Urinary bladder (tissue), 4 donors: Measurements from ENCODE around the gene FBF1. TPM values are rescaled to one million over a fixed set of nuclear protein-coding genes. Genes with fewer than 3 reads are reported as not detected.
"Not testable (repeated sequence)": the region's sequence is repeated elsewhere in the genome, so short reads cannot be mapped to it uniquely, and the experiment has no call there.

Experiments used
- DNase-seq: peaks from one replicate; pipeline ENCODE4 v3.0.0-alpha.2; 2015; ENCODE audit errors: extremely low spot score
- H3K27ac ChIP-seq: one replicate; pipeline ENCODE4 v1.5.1; 2013; ENCODE audit warnings: low read depth, mild to moderate bottlenecking, moderate library complexity
- H3K36me3 ChIP-seq: one replicate; pipeline ENCODE4 v1.6.1; 2013; ENCODE audit warnings: mild to moderate bottlenecking, moderate library complexity; ENCODE audit not compliant: insufficient read depth
- H3K4me1 ChIP-seq: one replicate; pipeline ENCODE4 v1.6.1; 2013; ENCODE audit warnings: mild to moderate bottlenecking, moderate library complexity; ENCODE audit not compliant: insufficient read depth
- H3K4me3 ChIP-seq: one replicate; pipeline ENCODE4 v1.5.1; 2013; ENCODE audit warnings: low read depth, low read length
- WGBS: extraction: QIAGEN DNeasy Blood & Tissue Kit; methylation state at CpG from one replicate; pipeline ENCODE4 v1.1.7; 2013; 5-methylcytosine and 5-hydroxymethylcytosine counted together
- polyA plus RNA-seq: library from polyadenylated mRNA; stranded (reverse); fragments of 200-250 nt; gene quantifications from one replicate; pipeline ENCODE4 v1.2.3, GENCODE V29; 2013
- total RNA-seq: library from RNA; depleted of rRNA; stranded (reverse); fragments of >200 nt; gene quantifications from one replicate; pipeline ENCODE4 v1.2.3, GENCODE V29; 2014
- donor health status: healthy with polysubstance abuse.
- donor health status: healthy.

FBF1 gene
- total and polyA plus RNA-seq, 2 donors, result 7.9 to 10.7 TPM

- WGBS, result 94% methylated on average over 6 of the region's 6 CpGs
- H3K4me1 ChIP-seq, H3K4me3 ChIP-seq, DNase-seq, H3K27ac ChIP-seq, H3K36me3 ChIP-seq: not testable (repeated sequence)
Measured at GRCh38 chr17:75975187-75975586, 34.3 kb upstream of the FBF1 start.

- H3K27ac ChIP-seq, result no peak overlapping the region
- WGBS, result 87% methylated on average over 7 of the region's 7 CpGs
- H3K4me3 ChIP-seq, result no peak overlapping the region
- peaks cover 4% of the 10 kb centered on the region for H3K36me3 ChIP-seq
- H3K4me1 ChIP-seq, result no peaks in the 10 kb centered on the region
- DNase-seq, result no peak
Measured at GRCh38 chr17:75970626-75971025, 29.8 kb upstream of the FBF1 start.

- peaks cover 4% of the 10 kb centered on the region for H3K36me3 ChIP-seq
- H3K4me3 ChIP-seq, result no peak overlapping the region
- H3K4me1 ChIP-seq, result no peaks in the 10 kb centered on the region
- WGBS, result 62% methylated on average over 4 of the region's 4 CpGs
- no peak for DNase-seq
- H3K27ac ChIP-seq, result no peak overlapping the region
Measured at GRCh38 chr17:75970011-75970523, 29.2 kb upstream of the FBF1 start.

DNA sequence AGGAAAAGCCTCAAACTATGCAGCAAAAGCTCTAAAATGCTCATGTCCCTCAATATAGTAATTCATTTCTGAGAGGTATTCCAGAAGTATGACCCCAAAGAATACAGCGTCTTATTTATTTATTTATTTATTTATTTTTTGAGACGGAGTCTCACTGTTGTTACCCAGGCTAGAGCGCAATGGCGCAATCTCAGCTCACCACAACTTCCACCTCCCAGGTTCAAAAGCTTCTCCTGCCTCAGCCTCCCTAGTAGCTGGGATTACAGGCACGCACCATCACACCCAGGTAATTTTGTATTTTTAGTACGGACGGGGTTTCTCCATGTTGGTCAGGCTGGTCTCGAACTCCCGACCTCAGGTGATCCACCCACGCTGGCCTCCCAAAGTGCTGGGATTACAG lies 28.2 kb upstream of the FBF1 start:
- not testable (repeated sequence) for DNase-seq, H3K4me1 ChIP-seq, H3K36me3 ChIP-seq, H3K27ac ChIP-seq, H3K4me3 ChIP-seq
- 94% methylated on average over 10 of the region's 10 CpGs for WGBS

- WGBS, result 81% methylated on average over 6 of the region's 6 CpGs
- Histone ChIP-seq H3K36me3 (peaks cover 1% of the 10 kb centered on the region), H3K4me3 (no peak overlapping the region), H3K27ac (peak overlapping the region; percentile 60), H3K4me1 (no peaks in the 10 kb centered on the region)
- DNase-seq, result no peak
Measured at GRCh38 chr17:75965468-75965867, 24.6 kb upstream of the FBF1 start.

- Histone ChIP-seq H3K4me1 (no peaks in the 10 kb centered on the region), H3K27ac (no peak overlapping the region), H3K4me3 (no peak overlapping the region), H3K36me3 (no peaks in the 10 kb centered on the region)
- 95% methylated on average over 11 of the region's 11 CpGs for WGBS
- DNase-seq, result no peak
Measured at GRCh38 chr17:75959839-75960511, 19.1 kb upstream of the FBF1 start.

DNA sequence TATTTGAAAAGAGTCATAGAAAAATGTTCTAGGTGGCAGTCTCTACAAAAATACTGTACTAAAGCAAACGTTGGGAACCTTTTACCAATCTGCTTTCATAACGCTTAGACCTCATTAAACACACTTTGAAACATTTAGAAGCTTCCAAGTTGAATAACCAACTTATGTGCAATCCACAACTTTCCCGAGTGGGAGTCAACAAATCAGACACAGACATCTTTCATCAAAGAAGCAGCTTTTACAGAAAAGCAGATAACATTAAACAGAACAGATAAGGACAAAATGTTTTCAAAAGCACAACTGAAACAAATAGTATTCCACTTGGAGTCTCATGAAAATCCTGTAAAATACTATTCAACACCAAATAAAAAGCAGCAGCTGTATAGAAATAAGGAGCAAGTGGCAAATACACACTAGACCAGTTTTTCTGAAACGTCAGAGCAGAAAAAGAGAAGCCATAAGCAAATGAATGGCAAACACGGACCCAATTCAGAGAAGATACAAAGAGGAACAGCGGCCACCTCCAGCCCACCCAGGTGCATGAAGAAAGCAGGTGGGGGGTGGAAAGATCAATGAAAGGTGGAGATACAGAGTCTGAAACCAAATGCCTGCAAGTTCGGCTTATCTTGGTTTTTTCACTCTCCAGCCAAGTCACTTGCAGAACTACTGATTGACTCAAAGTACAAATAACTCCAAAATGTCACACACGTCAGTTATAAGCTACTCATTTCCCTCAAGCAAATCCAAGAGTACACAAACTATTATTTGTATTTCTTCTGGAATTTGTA lies 18.4 kb upstream of the FBF1 start:
- Histone ChIP-seq H3K36me3 (no peaks in the 10 kb centered on the region), H3K4me3 (no peak overlapping the region), H3K4me1 (no peaks in the 10 kb centered on the region), H3K27ac (peak overlapping the region; percentile 18)
- DNase-seq, result no peak
- WGBS, result 60% methylated on average over 8 of the region's 8 CpGs

DNA sequence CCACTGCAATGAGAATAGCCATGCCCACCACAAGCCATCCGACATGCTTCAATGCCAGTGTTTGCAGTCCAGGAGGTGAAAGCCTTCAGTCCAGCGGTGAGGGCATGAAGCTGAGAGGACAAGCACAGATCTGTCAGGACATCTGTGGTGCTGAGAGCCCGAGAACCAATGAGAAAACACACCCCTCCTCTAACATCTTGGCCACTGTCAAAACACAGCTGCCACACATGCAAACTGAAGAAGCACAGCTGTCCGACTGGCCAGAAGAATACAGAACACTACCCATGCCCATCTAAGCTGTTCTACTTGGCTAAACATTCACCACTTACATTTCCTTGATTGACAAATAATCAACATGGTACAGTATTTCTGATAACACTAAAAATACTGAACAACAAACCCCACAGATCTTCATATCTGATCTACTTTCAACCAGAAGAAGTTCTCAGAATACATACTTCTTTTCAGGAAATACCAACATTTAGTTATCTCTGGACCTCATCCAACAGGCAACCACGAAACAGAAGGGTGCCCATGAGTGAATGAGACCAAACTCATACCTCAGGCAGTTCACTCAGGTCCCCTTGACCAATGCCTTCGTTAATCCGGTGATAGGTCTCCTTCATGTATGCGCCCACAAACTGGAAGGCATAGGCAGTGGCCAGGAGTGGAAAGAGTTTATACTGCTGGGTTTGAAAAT lies 10.2 kb upstream of the FBF1 start:
- no peaks in the 10 kb centered on the region for H3K4me1 ChIP-seq
- H3K36me3 ChIP-seq, result peaks cover 9% of the 10 kb centered on the region
- 75% methylated on average over 8 of the region's 8 CpGs for WGBS
- DNase-seq, result no peak
- no peak overlapping the region for H3K4me3 ChIP-seq
- no peak overlapping the region for H3K27ac ChIP-seq

DNA sequence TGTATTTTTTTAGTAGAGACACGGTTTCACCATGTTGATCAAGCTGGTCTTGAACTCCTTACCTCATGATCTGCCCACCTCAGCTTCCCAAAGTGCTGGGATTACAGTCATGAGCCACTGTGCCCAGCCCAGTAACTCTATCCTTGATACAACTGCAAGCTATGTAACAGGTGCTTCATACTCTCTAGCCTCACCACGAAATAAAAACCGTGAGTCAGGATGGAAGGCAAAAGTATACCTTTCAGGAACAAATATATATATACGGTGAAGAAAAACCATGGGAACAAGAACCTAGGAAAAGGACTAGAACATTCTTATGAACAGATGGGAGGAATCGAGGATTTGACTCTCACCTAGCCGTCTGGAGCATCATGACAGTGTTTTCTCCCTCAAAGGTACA lies 9.6 kb upstream of the FBF1 start:
- 92% methylated on average over 6 of the region's 6 CpGs for WGBS
- Histone ChIP-seq H3K27ac (no peak overlapping the region), H3K36me3 (peaks cover 9% of the 10 kb centered on the region)

GRCh38 chr17:75945211-75945610 lies 4.4 kb upstream of the FBF1 start:
- 70% methylated on average over 2 of the region's 2 CpGs for WGBS
- Histone ChIP-seq H3K4me1 (no peaks in the 10 kb centered on the region), H3K27ac (no peak overlapping the region), H3K36me3 (peaks cover 3% of the 10 kb centered on the region), H3K4me3 (no peak overlapping the region)
- no peak for DNase-seq

More for the DNA sequence above, 9.6 kb upstream of the FBF1 start:
- no peak for DNase-seq
- Histone ChIP-seq H3K4me3 (no peak overlapping the region), H3K4me1 (no peaks in the 10 kb centered on the region)

DNA sequence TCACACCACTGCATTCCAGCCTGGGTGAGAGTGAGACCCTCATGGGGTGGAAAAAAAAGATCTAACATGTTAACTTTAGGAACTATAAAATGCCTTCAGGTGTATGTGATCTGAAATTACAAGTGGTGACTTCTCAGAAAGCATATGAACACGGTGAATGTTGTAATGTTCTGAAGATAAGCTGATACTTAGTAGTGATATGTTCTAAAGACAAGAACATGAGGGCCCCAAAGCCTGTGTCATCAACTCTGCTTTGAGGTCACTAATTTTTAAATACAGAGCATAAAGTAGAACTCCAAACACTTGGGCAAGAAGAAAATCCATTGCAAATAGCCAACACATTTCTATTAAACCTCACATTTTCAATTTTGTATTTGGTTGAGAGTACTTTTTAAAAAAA lies 2.6 kb upstream of the FBF1 start:
- Histone ChIP-seq H3K4me1 (no peaks in the 10 kb centered on the region), H3K4me3 (no peak overlapping the region), H3K27ac (no peak overlapping the region), H3K36me3 (peaks cover 3% of the 10 kb centered on the region)
- DNase-seq, result no peak
- 84% methylated on average over 1 of the region's 1 CpG for WGBS

DNA sequence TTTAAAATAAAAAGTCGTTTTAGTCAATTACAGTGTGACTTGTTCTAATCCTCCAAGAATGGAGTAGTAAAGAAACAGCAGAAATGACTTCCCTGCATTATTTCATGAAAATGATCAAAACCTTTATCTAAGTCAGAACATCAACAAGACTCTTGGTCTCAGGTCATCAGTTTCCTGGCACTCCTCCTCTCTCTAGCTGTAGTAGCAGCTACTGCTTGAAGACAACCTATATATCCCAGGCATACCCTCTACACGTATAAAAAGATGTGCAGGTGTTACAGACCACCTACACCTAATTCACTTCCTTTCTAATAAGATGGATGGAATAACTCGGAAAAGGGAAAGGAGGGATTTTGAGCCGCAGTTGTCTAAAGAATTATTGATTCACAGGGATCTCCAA lies 1.6 kb upstream of the FBF1 start:
- H3K27ac ChIP-seq, result no peak overlapping the region
- DNase-seq, result no peak
- H3K4me1 ChIP-seq, result no peaks in the 10 kb centered on the region
- peaks cover 3% of the 10 kb centered on the region for H3K36me3 ChIP-seq
- WGBS, result 80% methylated on average over 4 of the region's 4 CpGs
- H3K4me3 ChIP-seq, result no peak overlapping the region

GRCh38 chr17:75941442-75941819 lies 589 bp upstream of the FBF1 start:
- Histone ChIP-seq H3K4me1 (no peaks in the 10 kb centered on the region), H3K27ac (no peak overlapping the region), H3K4me3 (peak overlapping the region; percentile 90), H3K36me3 (peaks cover 2% of the 10 kb centered on the region)
- 37% methylated on average over 6 of the region's 6 CpGs for WGBS
- no peak for DNase-seq

DNA sequence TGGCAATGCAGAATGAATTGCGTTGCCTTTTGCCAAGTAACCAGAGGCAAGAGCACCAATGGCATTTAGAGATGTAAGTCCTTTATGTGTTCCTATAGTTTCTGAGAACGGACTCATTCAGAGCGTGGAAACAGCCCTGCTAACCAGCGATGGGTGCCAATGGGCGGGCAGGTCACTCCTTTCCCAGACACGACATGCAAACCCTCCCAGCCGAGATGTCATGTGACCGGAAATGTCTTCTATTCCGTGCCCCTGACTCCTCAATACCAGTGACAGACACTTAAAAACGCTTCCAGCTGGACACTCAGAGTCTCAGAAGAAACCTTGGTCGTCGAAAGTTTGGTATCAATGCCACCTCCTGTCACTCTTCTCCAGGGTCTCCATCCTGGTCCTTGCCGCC lies 3.2 kb downstream of the FBF1 start:
- H3K36me3 ChIP-seq, result peaks cover 1% of the 10 kb centered on the region
- 81% methylated on average over 13 of the region's 13 CpGs for WGBS
- H3K4me1 ChIP-seq, result no peaks in the 10 kb centered on the region
- H3K4me3 ChIP-seq, result no peak overlapping the region
- no peak for DNase-seq
- no peak overlapping the region for H3K27ac ChIP-seq
